Measurements from ENCODE around the gene PITRM1.

- TF ChIP-seq POLR2AphosphoS5 (IDR thresholded peaks at IDR 0.05) (no peak), CTCF (IDR thresholded peaks at IDR 0.05) (no peak), POLR2A (IDR thresholded peaks at IDR 0.05) (no peak)
Observed at GRCh38 chr10:3109633-3110032, 62.9 kb downstream of the PITRM1 start.
